GM19397 (cell line): Measurements from ENCODE around the gene ZBTB40.

Source experiments
- ATAC-seq: cut with Tn5 transposase; IDR thresholded peaks from one replicate; pipeline ENCODE4 v1.9.1; 2021; ENCODE audit warnings: mild to moderate bottlenecking, moderate library complexity; ENCODE audit not compliant: unreplicated experiment

Gene ZBTB40

DNA sequence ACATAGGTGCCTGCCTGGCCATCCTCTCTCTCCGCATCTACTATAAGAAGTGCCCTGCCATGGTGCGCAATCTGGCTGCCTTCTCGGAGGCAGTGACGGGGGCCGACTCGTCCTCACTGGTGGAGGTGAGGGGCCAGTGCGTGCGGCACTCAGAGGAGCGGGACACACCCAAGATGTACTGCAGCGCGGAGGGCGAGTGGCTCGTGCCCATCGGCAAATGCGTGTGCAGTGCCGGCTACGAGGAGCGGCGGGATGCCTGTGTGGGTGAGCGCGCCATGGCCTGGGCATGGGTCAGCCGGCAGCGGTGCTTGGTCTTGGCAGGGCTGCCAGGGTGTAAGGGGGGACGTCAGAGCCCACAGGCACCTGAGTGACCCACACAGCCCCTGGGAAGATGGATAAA, 125.0 kb downstream of the ZBTB40 start:
- ATAC-seq: no peak

DNA sequence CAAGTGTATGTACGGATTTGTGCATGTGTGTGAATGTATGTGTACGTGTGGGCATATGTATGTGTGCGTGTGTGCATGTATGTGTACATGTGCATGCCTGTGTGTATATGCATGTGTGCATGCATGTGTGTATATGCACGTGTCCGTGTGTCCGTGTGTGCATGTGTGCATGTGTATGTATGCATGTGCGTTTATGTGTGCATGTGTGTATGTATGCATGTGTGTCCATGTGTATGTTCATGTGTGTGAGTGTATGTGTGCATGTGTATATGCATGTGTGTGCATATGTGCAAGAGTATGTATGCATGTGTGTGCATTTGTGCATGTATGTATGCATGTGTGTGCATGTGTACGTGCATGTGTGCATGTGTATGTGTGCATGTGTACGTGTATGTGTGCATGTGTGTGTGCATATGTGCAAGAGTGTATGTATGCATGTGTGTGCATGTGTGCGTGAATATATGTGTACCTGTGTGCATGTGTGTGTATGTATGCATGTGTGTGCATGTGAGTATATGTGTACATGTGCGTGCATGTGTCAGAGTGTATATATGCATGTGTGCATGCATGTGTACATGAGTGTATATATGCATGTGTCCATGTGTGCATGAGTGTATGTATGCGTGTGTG, 127.2 kb downstream of the ZBTB40 start:
- no peak for ATAC-seq

GRCh38 chr1:22579541-22580155, 128.0 kb downstream of the ZBTB40 start:
- ATAC-seq: no peak
